ENCODE data around the gene AMOT. TPM values are rescaled to one million over a fixed set of nuclear protein-coding genes. Genes with fewer than 3 reads are reported as not detected.

Gene AMOT
- total RNA-seq, 1 donor from 2014 or later = 31.2 TPM

DNA sequence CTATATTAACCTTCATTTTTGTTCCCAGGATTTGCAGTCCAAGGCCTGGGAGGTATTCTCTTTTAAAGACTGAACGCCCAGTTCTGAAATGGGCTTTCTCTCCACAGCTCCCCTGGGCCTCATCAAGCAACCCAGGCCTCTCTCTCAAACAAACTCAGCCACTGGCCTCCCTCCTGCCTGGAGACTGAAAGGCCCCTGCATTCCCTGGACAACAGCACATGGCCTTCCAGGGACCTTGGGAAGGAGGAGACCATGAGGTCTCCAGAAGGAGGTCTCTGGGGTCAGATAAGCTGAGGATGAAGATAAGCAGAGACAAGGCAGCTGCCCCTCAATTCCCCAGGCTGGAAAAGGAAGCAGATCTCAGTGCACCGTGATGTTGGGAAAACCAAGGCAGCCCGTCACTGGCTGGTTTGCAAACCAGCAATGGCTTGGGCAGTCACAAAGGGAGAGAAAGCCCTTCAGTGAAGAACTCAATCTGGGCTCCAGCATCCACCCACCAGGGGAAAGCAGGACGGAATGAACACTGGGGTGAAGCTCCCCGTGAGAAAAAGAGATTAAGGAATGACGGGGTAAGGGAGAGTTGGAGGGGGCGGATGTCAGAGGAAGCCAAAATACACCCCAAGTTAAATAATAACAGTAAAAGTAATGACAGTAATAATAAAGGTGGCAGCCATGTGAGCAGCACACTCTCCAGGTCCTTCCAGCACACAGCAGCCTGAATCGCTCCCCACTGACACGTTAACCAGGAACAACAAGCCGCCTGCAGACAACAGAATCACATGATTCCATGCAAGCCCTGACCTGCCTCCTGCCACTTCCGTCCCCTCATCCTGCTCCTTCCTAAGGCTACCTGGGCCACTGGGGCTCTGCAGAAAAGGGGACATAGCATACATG, 22.3 kb downstream of the AMOT start:
- Mint-ChIP-seq H3K27ac (ENCODE audit: unreplicated experiment) (no peak overlapping the region), H3K27me3 (ENCODE audit: unreplicated experiment) (no peaks in the 10 kb centered on the region), H3K4me3 (ENCODE audit: unreplicated experiment) (no peak overlapping the region), H3K9me3 (ENCODE audit: unreplicated experiment) (no peaks in the 10 kb centered on the region), H3K4me1 (ENCODE audit: unreplicated experiment) (peaks cover 10% of the 10 kb centered on the region), H3K36me3 (ENCODE audit: low read depth, unreplicated experiment) (peaks cover 3% of the 10 kb centered on the region)
- DNase-seq (ENCODE audit: low spot score) = no peak
- TF ChIP-seq CTCF (IDR thresholded peaks at IDR 0.05; ENCODE audit: unreplicated experiment) = no peak

DNA sequence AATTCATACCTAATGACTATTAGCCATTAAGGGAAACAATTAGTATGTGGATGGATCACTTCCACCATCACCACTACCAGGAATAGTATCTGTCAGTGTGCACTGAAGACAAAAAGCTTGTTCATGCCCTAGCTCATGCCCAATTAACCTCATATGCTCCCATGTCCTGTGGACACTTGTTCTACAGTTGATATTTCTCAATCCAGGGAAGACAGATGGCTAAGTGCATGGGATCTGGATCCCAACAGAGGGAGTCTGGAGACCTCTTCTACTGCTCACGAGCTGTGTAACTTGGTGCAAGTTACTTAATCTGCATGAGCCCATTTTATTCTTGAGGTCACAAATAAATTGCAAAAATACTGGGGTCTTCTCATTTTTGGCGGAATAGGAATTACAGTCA, 23.7 kb downstream of the AMOT start:
- TF ChIP-seq CTCF (IDR thresholded peaks at IDR 0.05; ENCODE audit: unreplicated experiment) = no peak
- Mint-ChIP-seq H3K27me3 (ENCODE audit: unreplicated experiment) (no peaks in the 10 kb centered on the region), H3K36me3 (ENCODE audit: low read depth, unreplicated experiment) (peaks cover 4% of the 10 kb centered on the region), H3K9me3 (ENCODE audit: unreplicated experiment) (no peaks in the 10 kb centered on the region), H3K4me1 (ENCODE audit: unreplicated experiment) (peaks cover 10% of the 10 kb centered on the region), H3K4me3 (ENCODE audit: unreplicated experiment) (no peak overlapping the region), H3K27ac (ENCODE audit: unreplicated experiment) (no peak overlapping the region)
- no peak for DNase-seq (ENCODE audit: low spot score)

GRCh38 chrX:112814496-112814895, 26.1 kb downstream of the AMOT start:
- H3K27me3 Mint-ChIP-seq (ENCODE audit: unreplicated experiment) = no peaks in the 10 kb centered on the region
- peaks cover 4% of the 10 kb centered on the region for H3K36me3 Mint-ChIP-seq (ENCODE audit: low read depth, unreplicated experiment)
- no peak for TF ChIP-seq CTCF (IDR thresholded peaks at IDR 0.05; ENCODE audit: unreplicated experiment)
- H3K4me3 Mint-ChIP-seq (ENCODE audit: unreplicated experiment) = no peak overlapping the region
- no peaks in the 10 kb centered on the region for H3K9me3 Mint-ChIP-seq (ENCODE audit: unreplicated experiment)
- DNase-seq (ENCODE audit: low spot score) = no peak
- H3K27ac Mint-ChIP-seq (ENCODE audit: unreplicated experiment) = no peak overlapping the region
- peaks cover 10% of the 10 kb centered on the region for H3K4me1 Mint-ChIP-seq (ENCODE audit: unreplicated experiment)

DNA sequence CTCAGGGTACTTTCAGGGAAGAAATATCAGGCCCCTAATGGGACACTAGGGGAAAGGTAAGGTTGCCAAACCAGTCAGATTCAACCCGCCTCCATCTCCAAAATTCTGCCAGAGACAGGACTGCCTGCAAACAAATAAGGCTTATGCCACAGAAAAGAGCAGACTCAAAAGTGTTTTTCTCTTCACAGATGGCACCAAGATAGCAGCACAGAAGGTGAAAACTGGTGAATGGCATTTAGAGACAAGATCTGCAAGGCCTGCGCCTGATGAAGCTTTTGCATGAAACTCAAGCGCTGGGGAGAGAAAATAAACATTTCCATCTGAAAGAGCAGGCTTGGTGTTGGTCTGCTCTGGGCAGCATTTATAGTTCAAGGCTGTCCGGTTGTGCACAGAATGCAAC, 27.9 kb downstream of the AMOT start:
- Mint-ChIP-seq H3K27ac (ENCODE audit: unreplicated experiment) (no peak overlapping the region), H3K9me3 (ENCODE audit: unreplicated experiment) (no peaks in the 10 kb centered on the region), H3K4me3 (ENCODE audit: unreplicated experiment) (no peak overlapping the region), H3K27me3 (ENCODE audit: unreplicated experiment) (no peaks in the 10 kb centered on the region), H3K4me1 (ENCODE audit: unreplicated experiment) (peaks cover 12% of the 10 kb centered on the region), H3K36me3 (ENCODE audit: low read depth, unreplicated experiment) (peaks cover 4% of the 10 kb centered on the region)
- DNase-seq (ENCODE audit: low spot score) = no peak
- TF ChIP-seq CTCF (IDR thresholded peaks at IDR 0.05; ENCODE audit: unreplicated experiment) = no peak

DNA sequence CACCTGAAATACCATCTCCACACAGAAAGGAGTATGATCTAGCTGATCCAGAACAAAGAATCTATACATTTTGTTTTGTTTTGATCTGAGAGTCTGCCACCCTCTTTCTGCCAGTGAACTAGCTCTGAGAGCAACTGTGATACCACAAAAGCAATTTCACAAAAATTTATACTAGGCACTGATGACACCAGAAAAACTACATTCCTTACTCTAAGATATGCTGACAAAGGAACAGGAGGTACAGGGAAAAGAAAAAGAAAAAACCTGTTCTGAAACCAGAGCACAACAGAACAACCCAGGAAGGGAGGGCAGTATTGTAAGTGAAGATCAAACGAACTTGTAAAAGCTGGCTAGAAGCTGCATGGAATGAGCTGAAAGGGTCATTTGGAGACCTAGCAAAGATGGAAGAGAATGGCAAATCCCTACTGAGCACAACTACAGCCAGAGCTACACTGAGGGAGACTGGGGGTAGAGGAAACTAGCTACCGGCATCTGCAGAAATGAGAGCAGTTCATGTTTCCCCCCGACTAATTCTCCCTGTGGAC, 31.9 kb downstream of the AMOT start:
- Mint-ChIP-seq H3K27me3 (ENCODE audit: unreplicated experiment) (no peaks in the 10 kb centered on the region), H3K4me3 (ENCODE audit: unreplicated experiment) (no peak overlapping the region), H3K9me3 (ENCODE audit: unreplicated experiment) (no peaks in the 10 kb centered on the region), H3K4me1 (ENCODE audit: unreplicated experiment) (peaks cover 5% of the 10 kb centered on the region), H3K27ac (ENCODE audit: unreplicated experiment) (no peak overlapping the region), H3K36me3 (ENCODE audit: low read depth, unreplicated experiment) (peaks cover 4% of the 10 kb centered on the region)
- no peak for DNase-seq (ENCODE audit: low spot score)
- TF ChIP-seq CTCF (IDR thresholded peaks at IDR 0.05; ENCODE audit: unreplicated experiment) = no peak
